Measurements from ENCODE around the gene S100A1. TPM values are rescaled to one million over a fixed set of nuclear protein-coding genes. Genes with fewer than 3 reads are reported as not detected.

Gene S100A1
- total RNA-seq, 4 donors from 2014 or later = 2.4 to 8.3 (median 2.8) TPM

- H3K4me1 ChIP-seq = peaks cover 0 to 42% (median 34%) of the 10 kb centered on the region in 3 donors
- peaks cover 0 to 20% of the 10 kb centered on the region in 2 donors for H3K36me3 ChIP-seq
- no peak overlapping the region for H3K4me3 ChIP-seq
- WGBS, 2 donors (ENCODE audit: low coverage in 1 of 2) = no CpG with 5 or more reads among the region's 7 CpGs
- H3K27me3 ChIP-seq = no peaks in the 10 kb centered on the region
- no peak for TF ChIP-seq CTCF (IDR thresholded peaks at IDR 0.05)
- TF ChIP-seq POLR2AphosphoS5 (IDR thresholded peaks at IDR 0.05) = no peak
- TF ChIP-seq EP300 (IDR thresholded peaks at IDR 0.05) = no peak
- no peak for TF ChIP-seq POLR2A (IDR thresholded peaks at IDR 0.05)
- peak overlapping the region in 1 of 4 donors; percentile 12 for H3K27ac ChIP-seq
- no peak for ATAC-seq
- no peaks in the 10 kb centered on the region for H3K9me3 ChIP-seq
Observed at GRCh38 chr1:153614906-153615305, 13.3 kb upstream of the S100A1 start.

- H3K4me3 ChIP-seq = no peak overlapping the region
- H3K36me3 ChIP-seq = peaks cover 0 to 25% of the 10 kb centered on the region in 2 donors
- no peaks in the 10 kb centered on the region for H3K9me3 ChIP-seq
- no peaks in the 10 kb centered on the region for H3K27me3 ChIP-seq
- no peak overlapping the region for H3K27ac ChIP-seq
- TF ChIP-seq CTCF (IDR thresholded peaks at IDR 0.05) = no peak
- no peak for TF ChIP-seq POLR2AphosphoS5 (IDR thresholded peaks at IDR 0.05)
- no peak for TF ChIP-seq EP300 (IDR thresholded peaks at IDR 0.05)
- no peak for TF ChIP-seq POLR2A (IDR thresholded peaks at IDR 0.05)
- no peak for ATAC-seq
- no CpG with 5 or more reads among the region's 2 CpGs for WGBS, 2 donors (ENCODE audit: low coverage in 1 of 2)
- peaks cover 0 to 37% (median 31%) of the 10 kb centered on the region in 3 donors for H3K4me1 ChIP-seq
Observed at GRCh38 chr1:153615406-153615805, 12.8 kb upstream of the S100A1 start.

GRCh38 chr1:153616144-153616916 is 11.9 kb upstream of the S100A1 start, which contains the start of gene S100A14:
S100A14 (minus strand) TSS chr1:153616325; CDS start chr1:153615858, 467 bp downstream.
- peaks cover 0 to 28% (median 22%) of the 10 kb centered on the region in 3 donors for H3K4me1 ChIP-seq
- ATAC-seq = no peak
- no peak within 1 kb of the TSS for H3K4me3 ChIP-seq
- H3K9me3 ChIP-seq = no peaks in the 10 kb centered on the region
- TF ChIP-seq EP300 (IDR thresholded peaks at IDR 0.05) = no peak
- no peak for TF ChIP-seq CTCF (IDR thresholded peaks at IDR 0.05)
- no peak for TF ChIP-seq POLR2AphosphoS5 (IDR thresholded peaks at IDR 0.05)
- no peak for TF ChIP-seq POLR2A (IDR thresholded peaks at IDR 0.05)
- H3K36me3 ChIP-seq = peaks cover 0 to 27% of the 10 kb centered on the region in 2 donors
- WGBS, 2 donors (ENCODE audit: low coverage in 1 of 2) = 40 to 77% methylated on average over 1 to 2 of the region's 10 CpGs
- peak within 1 kb of the TSS in 2 of 4 donors; percentile 53 for H3K27ac ChIP-seq
- H3K27me3 ChIP-seq = no peaks in the 10 kb centered on the region

GRCh38 chr1:153616917-153617311 is 11.3 kb upstream of the S100A1 start:
- Histone ChIP-seq H3K9me3 (no peaks in the 10 kb centered on the region), H3K36me3 (peaks cover 0 to 27% of the 10 kb centered on the region in 2 donors), H3K27me3 (no peaks in the 10 kb centered on the region), H3K27ac (peak overlapping the region in 2 of 4 donors; percentile 53), H3K4me1 (peaks cover 0 to 22% (median 19%) of the 10 kb centered on the region in 3 donors), H3K4me3 (no peak overlapping the region)
- TF ChIP-seq POLR2AphosphoS5 (IDR thresholded peaks at IDR 0.05) = no peak
- TF ChIP-seq EP300 (IDR thresholded peaks at IDR 0.05) = no peak
- no peak for TF ChIP-seq POLR2A (IDR thresholded peaks at IDR 0.05)
- TF ChIP-seq CTCF (IDR thresholded peaks at IDR 0.05) = no peak
- no peak for ATAC-seq
- WGBS, 2 donors (ENCODE audit: low coverage in 1 of 2) = 44 to 80% methylated on average over 1 to 4 of the region's 5 CpGs

- peak overlapping the region in 2 of 4 donors; percentile 53 for H3K27ac ChIP-seq
Observed at GRCh38 chr1:153617663-153618062, 10.6 kb upstream of the S100A1 start.

More at GRCh38 chr1:153617663-153618062, 10.6 kb upstream of the S100A1 start:
- no CpG with 5 or more reads among the region's 6 CpGs for WGBS, 2 donors (ENCODE audit: low coverage in 1 of 2)
- no peak overlapping the region for H3K4me3 ChIP-seq
- H3K9me3 ChIP-seq = no peaks in the 10 kb centered on the region
- no peaks in the 10 kb centered on the region for H3K27me3 ChIP-seq
- peak; percentile 82 for ATAC-seq
- TF ChIP-seq POLR2A (IDR thresholded peaks at IDR 0.05) (no peak), EP300 (IDR thresholded peaks at IDR 0.05) (no peak), CTCF (IDR thresholded peaks at IDR 0.05) (peak in 2 of 4 experiments; percentile 56 to 58), POLR2AphosphoS5 (IDR thresholded peaks at IDR 0.05) (no peak)
- peaks cover 0 to 20% (median 19%) of the 10 kb centered on the region in 3 donors for H3K4me1 ChIP-seq
- H3K36me3 ChIP-seq = peaks cover 0 to 30% of the 10 kb centered on the region in 2 donors
